Fibroblast of upper back skin (primary cell): ENCODE measurements around the gene LAMA2.
A peak's percentile ranks its signal among the peaks of the same experiment; 100 is the strongest.
"Not testable (repeated sequence)": the region's sequence is repeated elsewhere in the genome, so short reads cannot be mapped to it uniquely, and the experiment has no call there.

Experiments used
- DNase-seq: peaks from one replicate; pipeline ENCODE4 v3.0.0-alpha.2; 2013

The LAMA2 gene

DNA sequence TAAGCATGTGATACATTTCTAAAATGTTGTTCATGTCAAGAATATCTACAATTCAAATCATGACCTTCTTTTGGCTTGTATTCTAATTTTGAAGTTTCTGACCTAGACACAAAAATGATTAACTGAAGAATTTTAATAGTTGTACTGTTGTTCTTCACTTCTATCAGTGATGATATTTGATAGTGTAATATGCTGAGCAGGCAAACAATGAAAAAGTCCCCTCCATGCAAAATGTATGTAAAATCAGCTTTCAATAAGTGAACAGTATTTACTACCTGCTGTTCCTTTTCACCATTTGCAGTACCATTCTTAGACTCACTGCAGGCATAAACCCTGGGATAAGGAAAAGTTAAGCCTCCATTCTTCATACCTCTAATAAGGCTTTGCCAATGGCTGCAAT, 201.5 kb downstream of the LAMA2 start:
- no peak for DNase-seq

DNA sequence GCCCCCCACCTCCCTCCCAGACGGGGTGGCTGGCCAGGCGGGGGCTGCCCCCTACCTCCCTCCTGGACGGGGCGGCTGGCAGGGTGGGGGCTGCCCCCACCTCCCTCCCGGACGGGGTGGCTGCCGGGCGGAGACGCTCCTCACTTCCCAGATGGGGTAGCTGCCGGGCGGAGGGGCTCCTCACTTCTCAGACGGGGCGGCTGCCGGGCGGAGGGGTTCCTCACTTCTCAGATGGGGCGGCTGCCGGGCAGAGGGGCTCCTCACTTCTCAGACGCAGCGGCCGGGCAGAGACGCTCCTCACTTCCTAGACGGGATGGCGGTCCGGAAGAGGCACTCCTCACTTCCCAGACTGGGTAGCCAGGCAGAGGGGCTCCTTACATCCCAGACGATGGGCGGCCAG, 205.5 kb downstream of the LAMA2 start:
- not testable (repeated sequence) for DNase-seq

DNA sequence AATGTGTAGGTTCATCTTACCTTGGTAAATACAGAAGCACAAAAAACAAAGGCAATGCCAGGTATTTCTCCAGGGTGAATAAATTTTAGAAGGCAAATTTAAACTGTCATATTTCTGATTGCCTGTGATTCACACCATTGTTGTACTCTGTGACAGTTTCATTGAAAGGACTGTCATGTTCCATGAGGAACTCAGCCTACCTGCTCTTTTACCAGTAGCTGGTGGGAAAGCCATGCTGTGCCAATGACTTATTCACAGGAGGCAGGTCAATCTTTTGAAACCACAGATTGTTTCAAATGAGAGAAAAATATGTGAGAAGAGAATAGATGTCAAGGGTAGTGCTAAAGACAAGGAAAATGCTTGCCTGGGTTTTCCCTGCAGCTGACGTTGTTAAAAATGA, 206.4 kb downstream of the LAMA2 start:
- DNase-seq, result no peak

DNA sequence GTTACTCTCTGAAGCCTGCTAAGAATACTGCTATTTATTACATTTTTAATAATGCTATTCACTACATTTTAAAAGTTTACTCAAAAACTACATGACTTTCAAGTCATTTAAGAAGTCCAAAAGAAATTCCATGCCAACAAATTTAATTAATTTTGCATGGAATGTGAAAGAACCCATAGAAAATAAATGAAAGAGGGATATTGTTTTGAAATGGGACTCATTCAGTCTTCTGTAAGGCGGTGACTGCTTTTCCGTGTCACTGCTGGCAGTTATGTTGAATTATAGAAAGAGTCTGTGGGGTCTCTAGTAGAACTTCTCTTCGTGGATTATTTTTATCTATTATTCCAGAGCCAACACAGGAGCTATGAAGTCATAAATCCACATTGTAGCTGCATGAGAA, 211.2 kb downstream of the LAMA2 start:
- no peak for DNase-seq

DNA sequence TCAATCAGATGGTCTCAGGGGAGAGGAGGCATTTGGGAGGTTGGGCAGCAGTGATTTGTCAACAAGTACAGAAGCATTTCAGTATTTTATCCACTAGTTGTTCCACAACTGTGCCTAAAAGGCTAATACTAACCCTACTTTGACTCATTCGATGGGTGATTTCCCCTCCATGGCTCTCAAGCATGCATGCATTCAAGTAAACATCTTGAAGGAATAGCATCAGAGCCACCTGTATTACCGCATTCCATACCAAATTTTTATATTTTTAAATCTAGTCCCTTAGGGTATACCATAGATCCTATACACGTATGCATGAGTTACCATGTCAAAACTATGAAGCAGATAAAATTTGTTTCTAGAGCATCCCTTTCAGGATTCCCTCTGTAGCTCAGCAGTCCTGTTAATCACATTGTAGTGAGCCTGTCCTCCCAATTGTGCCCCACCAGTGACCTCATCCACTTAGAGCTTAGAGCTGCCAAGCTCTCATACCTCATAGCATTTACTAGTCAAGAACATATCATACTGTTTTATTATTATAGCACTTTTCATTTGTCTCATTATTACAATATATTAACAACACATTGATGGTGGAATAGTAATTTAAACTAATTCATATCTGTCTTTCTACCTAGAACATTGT, 213.8 kb downstream of the LAMA2 start:
- no peak for DNase-seq

GRCh38 chr6:129098061-129098553, 215.2 kb downstream of the LAMA2 start:
- no peak for DNase-seq

GRCh38 chr6:129099696-129100095, 216.8 kb downstream of the LAMA2 start:
- DNase-seq, result no peak

GRCh38 chr6:129100164-129100563, 217.2 kb downstream of the LAMA2 start:
- no peak for DNase-seq

DNA sequence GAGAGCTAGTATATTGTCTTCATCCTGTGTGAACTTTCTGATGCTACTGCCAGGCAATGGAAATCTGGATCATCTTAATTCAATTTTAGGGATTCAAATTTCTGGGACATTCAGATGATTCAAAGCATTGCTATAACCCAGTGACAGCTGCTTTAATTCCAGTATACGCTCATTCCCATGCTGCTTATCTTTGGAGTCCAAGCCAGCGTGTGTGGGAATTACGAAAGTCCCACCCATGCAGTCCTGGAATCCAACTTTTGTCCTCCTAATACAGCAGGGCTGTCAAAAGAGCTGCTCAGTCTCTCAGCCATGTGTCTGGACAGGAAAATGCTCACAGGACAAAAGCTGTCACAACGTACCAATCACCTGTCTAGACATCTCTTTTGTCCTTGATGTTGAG, 219.8 kb downstream of the LAMA2 start:
- DNase-seq, result peak; percentile 24

DNA sequence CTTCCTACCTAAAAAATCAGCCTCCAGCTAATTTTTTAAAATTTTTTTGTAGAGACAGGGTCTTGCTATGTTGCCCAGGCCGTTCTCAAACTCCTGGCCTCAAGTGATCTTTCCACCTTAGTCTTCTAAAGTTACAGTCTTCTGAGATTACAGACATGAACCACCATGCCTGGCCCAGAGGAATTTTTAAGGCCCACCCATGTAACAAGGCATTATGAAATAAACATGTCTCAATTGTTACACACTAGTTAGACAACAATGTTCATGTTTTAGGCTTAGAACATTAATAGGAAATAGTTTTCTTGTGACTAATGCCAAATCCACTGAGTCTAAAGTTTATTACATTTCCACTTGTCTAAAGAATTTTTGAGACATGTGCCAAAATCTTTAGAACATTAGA, 221.2 kb downstream of the LAMA2 start:
- DNase-seq, result peak; percentile 74

DNA sequence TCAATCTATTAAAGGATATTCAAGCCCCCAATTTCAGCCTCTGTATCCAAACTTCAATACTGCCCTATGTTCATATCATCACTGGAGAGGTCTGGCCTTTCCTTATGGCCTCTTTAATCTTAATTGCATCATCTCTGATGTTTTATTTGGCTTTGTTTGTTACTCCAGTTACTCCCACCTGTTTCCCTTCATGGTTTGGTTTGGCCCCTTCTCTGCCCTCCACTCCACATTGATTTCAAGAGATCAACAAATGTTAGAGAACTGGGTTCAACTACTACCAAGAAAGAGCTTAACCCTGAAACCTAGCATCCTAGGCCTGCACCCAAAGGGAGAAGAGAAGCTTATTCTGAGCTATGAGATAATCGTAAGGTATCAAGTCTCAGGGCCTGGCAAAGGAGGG, 221.6 kb downstream of the LAMA2 start:
- DNase-seq, result no peak

GRCh38 chr6:129105035-129105434, 222.1 kb downstream of the LAMA2 start:
- peak; percentile 26 for DNase-seq

- DNase-seq, result no peak
These were observed 222.9 kb downstream of the LAMA2 start for GRCh38 chr6:129105793-129106192.

DNA sequence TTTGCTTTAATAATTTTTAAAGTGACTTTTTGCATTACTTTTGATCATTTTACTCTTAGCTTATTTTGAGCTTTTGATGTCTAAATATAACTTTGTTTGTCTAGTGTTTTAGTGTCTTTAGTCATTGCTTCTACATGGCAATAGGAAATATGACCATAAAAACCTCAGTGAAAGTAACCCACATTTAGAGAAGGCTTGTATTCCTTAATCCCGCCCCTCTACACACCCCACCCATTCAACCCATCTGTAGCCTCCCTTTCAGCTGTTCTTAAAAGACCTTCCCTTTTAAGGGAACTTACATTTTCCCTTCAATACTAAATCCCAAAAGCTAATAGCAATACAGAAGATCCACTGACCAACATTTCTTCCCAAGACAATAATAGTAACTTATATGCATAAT, 225.4 kb downstream of the LAMA2 start:
- no peak for DNase-seq

DNA sequence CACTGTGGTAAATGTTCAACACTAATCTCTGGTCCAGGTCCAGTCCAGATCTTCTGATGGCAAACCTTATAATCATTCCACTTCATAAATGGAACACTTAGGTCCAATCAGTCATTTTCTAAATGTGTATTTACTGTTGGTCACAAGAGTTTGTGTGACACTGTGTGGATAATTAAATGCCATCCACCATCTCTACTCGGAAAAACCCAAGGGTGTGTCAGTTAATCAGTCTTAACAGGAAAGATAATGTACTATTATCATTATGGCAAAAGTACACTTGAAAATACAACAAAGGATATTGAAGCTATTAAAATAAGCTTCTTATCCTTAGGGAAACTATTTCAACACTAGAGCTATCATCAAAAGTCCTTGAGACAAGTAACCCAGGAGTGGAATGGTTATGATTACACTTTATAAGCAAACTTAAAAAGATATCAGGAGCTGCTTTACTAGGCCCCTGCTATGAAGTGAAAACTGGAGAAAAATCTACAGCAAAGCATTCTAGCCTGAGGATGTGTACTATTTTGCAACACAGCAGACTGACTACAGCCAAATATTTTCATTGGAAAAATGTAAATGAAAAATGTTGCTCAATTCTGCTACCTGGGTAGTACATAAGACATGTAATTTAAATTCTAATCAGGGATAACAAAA, 227.9 kb downstream of the LAMA2 start:
- no peak for DNase-seq

DNA sequence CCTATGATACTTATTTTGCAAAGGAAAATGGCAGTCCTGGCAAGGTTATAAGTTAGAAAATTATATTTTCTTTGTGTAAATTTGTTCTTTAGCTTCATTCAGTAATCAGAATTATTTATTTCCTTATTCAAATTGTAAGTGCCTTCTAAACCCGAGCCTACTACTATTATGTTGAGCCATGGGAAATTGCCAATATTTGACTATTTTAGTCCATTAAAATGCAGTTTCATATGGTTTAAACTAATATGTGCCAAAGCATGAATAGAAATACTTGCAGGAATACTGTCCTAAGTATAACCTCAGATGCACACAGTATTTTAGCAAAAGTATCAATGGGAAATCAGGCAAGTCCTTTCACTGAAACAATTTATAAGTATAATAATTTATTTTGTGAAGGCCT, 228.4 kb downstream of the LAMA2 start:
- DNase-seq, result no peak

DNA sequence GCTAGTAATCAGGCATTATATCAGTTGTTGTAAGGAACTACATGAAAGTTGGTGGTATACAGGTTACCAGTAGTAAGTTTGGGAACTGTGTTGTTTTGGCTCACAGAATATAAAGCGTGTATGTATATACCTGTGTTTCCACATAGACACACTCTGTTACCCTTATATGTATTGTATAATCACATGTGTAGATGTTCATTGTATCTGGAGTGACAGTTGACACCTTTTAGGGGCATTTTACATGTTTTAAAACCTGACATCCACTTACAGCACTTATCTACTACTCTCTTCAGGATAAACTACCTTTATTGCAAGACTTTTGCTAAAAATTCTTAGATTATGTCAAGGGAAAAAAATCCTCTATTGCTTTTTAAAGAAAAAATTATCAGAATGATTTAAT, 228.9 kb downstream of the LAMA2 start:
- DNase-seq, result no peak

GRCh38 chr6:129112591-129112990, 229.7 kb downstream of the LAMA2 start:
- DNase-seq, result no peak

- DNase-seq, result no peak
These were observed 230.7 kb downstream of the LAMA2 start for GRCh38 chr6:129113637-129114036.

DNA sequence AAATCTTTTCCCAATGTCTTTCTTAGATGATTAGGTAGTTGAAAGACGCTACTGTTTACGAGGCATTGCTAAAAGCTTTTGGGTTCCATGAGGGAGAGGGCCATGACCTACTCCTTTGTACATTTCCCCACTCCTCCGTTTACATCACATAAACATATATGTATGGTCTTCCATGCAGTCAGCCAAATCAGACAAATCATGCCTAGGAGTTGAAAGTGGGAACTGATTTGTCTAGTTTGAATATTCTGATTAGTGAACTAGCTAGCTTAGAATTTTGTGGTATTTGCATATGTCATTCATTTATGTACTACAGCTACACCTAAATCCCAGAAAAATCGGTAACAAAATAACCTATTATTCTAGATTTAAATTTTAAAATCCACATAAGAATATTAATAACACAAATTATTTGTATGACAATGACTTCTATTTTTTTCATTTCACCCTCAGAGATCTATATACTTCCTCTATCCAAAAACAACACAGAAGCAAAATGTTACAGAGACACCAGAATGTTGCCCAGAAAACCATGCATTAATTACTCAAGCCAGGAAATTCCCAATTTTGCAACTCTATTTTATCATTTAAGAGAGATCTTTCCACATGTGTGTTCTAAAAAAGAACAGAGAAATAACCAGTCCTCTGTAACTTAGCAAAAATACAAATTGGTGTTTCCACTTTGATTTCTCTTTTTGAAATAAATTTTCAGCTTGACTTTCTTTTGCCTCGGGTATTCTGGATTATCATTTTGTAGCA, 231.9 kb downstream of the LAMA2 start:
- DNase-seq, result no peak

- DNase-seq, result no peak
These were observed 232.5 kb downstream of the LAMA2 start for GRCh38 chr6:129115471-129115870.

DNA sequence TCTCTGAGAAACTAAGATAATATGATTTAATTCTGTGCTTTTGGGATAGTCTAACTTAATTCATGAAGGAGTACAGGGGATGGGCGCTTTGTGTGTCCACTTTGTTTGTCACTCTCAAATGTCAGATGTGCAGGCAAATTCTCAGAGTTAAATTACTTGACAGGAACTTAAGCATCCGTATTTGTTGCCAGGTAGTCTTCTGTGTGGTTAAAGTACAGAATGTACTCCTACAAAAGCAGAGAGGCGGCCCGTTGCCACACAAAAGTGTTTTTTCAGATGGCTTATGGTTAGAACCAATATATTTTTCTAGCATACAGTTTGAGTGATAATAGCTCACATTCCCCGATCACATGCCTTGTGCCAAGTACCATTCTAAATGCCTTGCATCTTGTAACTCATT, 234.4 kb downstream of the LAMA2 start:
- no peak for DNase-seq

GRCh38 chr6:129120856-129121638, 238.1 kb downstream of the LAMA2 start:
- DNase-seq, result peak; percentile 27
